ENCODE data around the gene RALA.

RALA gene

GRCh38 chr7:39622609-39623008 is 763 bp upstream of the RALA start:
- peak overlapping the region; percentile 75 for H3K4me3 ChIP-seq (ENCODE audit: low read depth, low read length)
- DNase-seq, result no peak
- no peaks in the 10 kb centered on the region for H3K9me3 ChIP-seq
- peaks cover 3% of the 10 kb centered on the region; the same call in 1 of the 2 replicates for H3K4me1 ChIP-seq
- no peak for TF ChIP-seq CTCF (IDR thresholded peaks at IDR 0.05; ENCODE audit: low read depth, low read length)
- no peaks in the 10 kb centered on the region; the same call in none of the 2 replicates for H3K36me3 ChIP-seq
- no peaks in the 10 kb centered on the region for H3K27me3 ChIP-seq

GRCh38 chr7:39623732-39624441 is 515 bp downstream of the RALA start:
- Histone ChIP-seq H3K4me1 (peaks cover 3% of the 10 kb centered on the region; the same call in 1 of the 2 replicates), H3K4me3 (ENCODE audit: low read depth, low read length) (peak overlapping the region; percentile 75), H3K9me3 (no peaks in the 10 kb centered on the region), H3K27me3 (no peaks in the 10 kb centered on the region), H3K36me3 (no peaks in the 10 kb centered on the region; the same call in none of the 2 replicates)
- DNase-seq, result no peak
- no peak for TF ChIP-seq CTCF (IDR thresholded peaks at IDR 0.05; ENCODE audit: low read depth, low read length)

- no peak for TF ChIP-seq CTCF (IDR thresholded peaks at IDR 0.05; ENCODE audit: low read depth, low read length)
- H3K36me3 ChIP-seq, result no peaks in the 10 kb centered on the region; the same call in none of the 2 replicates
- H3K9me3 ChIP-seq, result no peaks in the 10 kb centered on the region
- no peak for DNase-seq
- peaks cover 3% of the 10 kb centered on the region; the same call in 1 of the 2 replicates for H3K4me1 ChIP-seq
- H3K4me3 ChIP-seq (ENCODE audit: low read depth, low read length), result peak overlapping the region; percentile 75
- no peaks in the 10 kb centered on the region for H3K27me3 ChIP-seq
Observed at GRCh38 chr7:39624442-39624807, 1.1 kb downstream of the RALA start.

GRCh38 chr7:39624935-39625694 is 1.7 kb downstream of the RALA start:
- H3K9me3 ChIP-seq, result no peaks in the 10 kb centered on the region
- H3K36me3 ChIP-seq, result no peaks in the 10 kb centered on the region; the same call in none of the 2 replicates
- DNase-seq, result no peak
- no peaks in the 10 kb centered on the region for H3K27me3 ChIP-seq
- peak overlapping the region; percentile 75 for H3K4me3 ChIP-seq (ENCODE audit: low read depth, low read length)
- peaks cover 3% of the 10 kb centered on the region; the same call in 1 of the 2 replicates for H3K4me1 ChIP-seq
- no peak for TF ChIP-seq CTCF (IDR thresholded peaks at IDR 0.05; ENCODE audit: low read depth, low read length)

GRCh38 chr7:39631736-39632308 is 8.4 kb downstream of the RALA start:
- Histone ChIP-seq H3K4me1 (no peaks in the 10 kb centered on the region), H3K4me3 (ENCODE audit: low read depth, low read length) (no peak overlapping the region), H3K36me3 (peaks cover 16% of the 10 kb centered on the region), H3K9me3 (no peaks in the 10 kb centered on the region), H3K27me3 (no peaks in the 10 kb centered on the region)
- TF ChIP-seq CTCF (IDR thresholded peaks at IDR 0.05; ENCODE audit: low read depth, low read length), result no peak
- no peak for DNase-seq
